Breast epithelium (tissue), 4 donors: ENCODE measurements around the gene CTDNEP1. TPM values are rescaled to one million over a fixed set of nuclear protein-coding genes. Genes with fewer than 3 reads are reported as not detected.
A peak's percentile ranks its signal among the peaks of the same experiment; 100 is the strongest.

Source experiments
- DNase-seq, 2 donors: peaks; one replicate each; pipeline ENCODE4 v3.0.0-alpha.2; 2019; ENCODE audit warnings: low spot score in 2 of 2
- H3K27ac ChIP-seq, 2 donors: fragments of 200-600 bp; sonication (generic) in 1 of 2; one replicate each; pipeline ENCODE4 v1.5.1; 2016 to 2019; ENCODE audit warnings: mild to moderate bottlenecking in 1 of 2
- H3K27me3 ChIP-seq, 2 donors: fragments of 200-600 bp; sonication (generic) in 1 of 2; one replicate each; pipeline versions ENCODE4 v1.5.1 to v1.6.0; 2017 to 2019; ENCODE audit warnings: control low read depth in 1 of 2, mild to moderate bottlenecking in 1 of 2
- H3K36me3 ChIP-seq: fragments of 200-600 bp; one replicate; pipeline ENCODE4 v1.5.1; 2019
- H3K4me1 ChIP-seq, 2 donors: fragments of 200-600 bp; sonication (generic); one replicate each; pipeline ENCODE4 v1.5.1; 2016 to 2019; ENCODE audit warnings: control low read depth in 1 of 2
- H3K4me3 ChIP-seq, 3 donors: fragments of 200-600 bp; sonication (generic); 1 replicate in 2 of 3; 2 replicates in 1 of 3; pipeline ENCODE4 v1.5.1; 2016 to 2019; ENCODE audit warnings: mild to moderate bottlenecking in 3 of 3, moderate library complexity in 2 of 3
- H3K9me3 ChIP-seq, 2 donors: fragments of 200-600 bp; sonication (generic) in 1 of 2; one replicate each; pipeline ENCODE4 v1.5.1; 2016 to 2019; ENCODE audit warnings: control low read depth in 1 of 2
- CTCF ChIP-seq, 3 donors: fragments of 450-650 bp; IDR thresholded peaks; one replicate each; pipeline ENCODE4 v1.5.1; 2016 to 2017; ENCODE audit warnings: antibody characterized with exemption in 3 of 3, mild to moderate bottlenecking in 3 of 3, moderate library complexity in 3 of 3
- POLR2A ChIP-seq: fragments of 450-650 bp; IDR thresholded peaks from one replicate; pipeline ENCODE4 v1.6.1; 2016; ENCODE audit warnings: antibody characterized with exemption, mild to moderate bottlenecking, moderate library complexity
- POLR2AphosphoS5 ChIP-seq, 3 donors: sonication (generic); formaldehyde crosslinking; IDR thresholded peaks; one replicate each; pipeline ENCODE4 v1.6.1; 2017; ENCODE audit warnings: antibody characterized with exemption in 3 of 3
- intact Hi-C: fragments of 100-400 bp; cut with DNase I; formaldehyde crosslinking; loops from one replicate; pipeline ENCODE4 v1.15.1; 2023; ENCODE audit warnings: low total_unique reads
- total RNA-seq, 3 donors: library from RNA; depleted of rRNA; stranded (reverse); fragments of >200 nt; gene quantifications; one replicate each; pipeline ENCODE4 v1.1.0, GENCODE V29; 2016

The CTDNEP1 gene
- total RNA-seq, 3 donors from 2014 or later = 35.7 to 67.5 (median 60.5) TPM

GRCh38 chr17:7262192-7262934 is 10.8 kb upstream of the CTDNEP1 start, which contains the start of gene CLDN7:
CLDN7 (minus strand) TSS chr17:7262478; CDS start chr17:7262043, 435 bp downstream.
- Histone ChIP-seq H3K27me3 (peaks cover 5 to 12% of the 10 kb centered on the region in 2 donors), H3K9me3 (no peaks in the 10 kb centered on the region), H3K4me3 (peak within 1 kb of the TSS; percentile 38 to 80 (median 69)), H3K27ac (peak within 1 kb of the TSS; percentile 93 to 96), H3K36me3 (no peaks in the 10 kb centered on the region), H3K4me1 (peaks cover 0 to 6% of the 10 kb centered on the region in 2 donors)
- TF ChIP-seq CTCF (IDR thresholded peaks at IDR 0.05) = peak; percentile 16 to 28 (median 18)
- peak; percentile 76 for TF ChIP-seq POLR2A
- peak; percentile 78 to 93 (median 89) for TF ChIP-seq POLR2AphosphoS5 (IDR thresholded peaks at IDR 0.05)
- peak; percentile 93 to 95 for DNase-seq
- intact Hi-C loops = loop anchor here (2.0 kb wide), 1 partner anchor 44 kb away; the partner anchor contains the start of gene EIF5A

GRCh38 chr17:7261379-7262191 is 10.1 kb upstream of the CTDNEP1 start:
- intact Hi-C loops = loop anchor here (2.0 kb wide), 1 partner anchor 45 kb away; the partner anchor contains the start of gene EIF5A

GRCh38 chr17:7260651-7261378 is 9.3 kb upstream of the CTDNEP1 start:
- peaks cover 5 to 12% of the 10 kb centered on the region in 2 donors for H3K27me3 ChIP-seq
- H3K27ac ChIP-seq = peak overlapping the region; percentile 93 to 96
- TF ChIP-seq POLR2AphosphoS5 (IDR thresholded peaks at IDR 0.05) (peak in 2 of 3 donors; percentile 41 to 54), POLR2A (no peak)
- peak overlapping the region; percentile 38 to 80 (median 69) for H3K4me3 ChIP-seq
- H3K4me1 ChIP-seq = peaks cover 0 to 6% of the 10 kb centered on the region in 2 donors
- DNase-seq = peak; percentile 60 to 86
- no peaks in the 10 kb centered on the region for H3K36me3 ChIP-seq
- intact Hi-C loops = no loop called here
- H3K9me3 ChIP-seq = no peaks in the 10 kb centered on the region

More at GRCh38 chr17:7261379-7262191, 10.1 kb upstream of the CTDNEP1 start:
- TF ChIP-seq POLR2AphosphoS5 (IDR thresholded peaks at IDR 0.05) (peak in 1 of 3 donors; percentile 19), POLR2A (no peak), CTCF (IDR thresholded peaks at IDR 0.05) (no peak)
- peaks cover 5 to 12% of the 10 kb centered on the region in 2 donors for H3K27me3 ChIP-seq
- peak overlapping the region; percentile 38 to 80 (median 69) for H3K4me3 ChIP-seq
- H3K27ac ChIP-seq = peak overlapping the region; percentile 93 to 96
- no peak for DNase-seq
- peaks cover 0 to 6% of the 10 kb centered on the region in 2 donors for H3K4me1 ChIP-seq
- H3K36me3 ChIP-seq = no peaks in the 10 kb centered on the region
- no peaks in the 10 kb centered on the region for H3K9me3 ChIP-seq

GRCh38 chr17:7260151-7260550 is 8.6 kb upstream of the CTDNEP1 start:
- peak overlapping the region; percentile 93 to 96 for H3K27ac ChIP-seq

More at GRCh38 chr17:7260151-7260550, 8.6 kb upstream of the CTDNEP1 start:
- intact Hi-C loops = no loop called here
- Histone ChIP-seq H3K4me3 (peak overlapping the region in 2 of 3 donors; percentile 69 to 80), H3K4me1 (peaks cover 0 to 6% of the 10 kb centered on the region in 2 donors), H3K36me3 (no peaks in the 10 kb centered on the region), H3K27me3 (peaks cover 5 to 12% of the 10 kb centered on the region in 2 donors), H3K9me3 (no peaks in the 10 kb centered on the region)
- no peak for TF ChIP-seq POLR2AphosphoS5 (IDR thresholded peaks at IDR 0.05)
- TF ChIP-seq POLR2A = no peak
- TF ChIP-seq CTCF (IDR thresholded peaks at IDR 0.05) = no peak
- DNase-seq = no peak
